ENCODE results near the gene FUT2. TPM values are rescaled to one million over a fixed set of nuclear protein-coding genes. Genes with fewer than 3 reads are reported as not detected.

Gene FUT2
- 1.4 and 4.8 TPM in 2 replicates for total RNA-seq

DNA sequence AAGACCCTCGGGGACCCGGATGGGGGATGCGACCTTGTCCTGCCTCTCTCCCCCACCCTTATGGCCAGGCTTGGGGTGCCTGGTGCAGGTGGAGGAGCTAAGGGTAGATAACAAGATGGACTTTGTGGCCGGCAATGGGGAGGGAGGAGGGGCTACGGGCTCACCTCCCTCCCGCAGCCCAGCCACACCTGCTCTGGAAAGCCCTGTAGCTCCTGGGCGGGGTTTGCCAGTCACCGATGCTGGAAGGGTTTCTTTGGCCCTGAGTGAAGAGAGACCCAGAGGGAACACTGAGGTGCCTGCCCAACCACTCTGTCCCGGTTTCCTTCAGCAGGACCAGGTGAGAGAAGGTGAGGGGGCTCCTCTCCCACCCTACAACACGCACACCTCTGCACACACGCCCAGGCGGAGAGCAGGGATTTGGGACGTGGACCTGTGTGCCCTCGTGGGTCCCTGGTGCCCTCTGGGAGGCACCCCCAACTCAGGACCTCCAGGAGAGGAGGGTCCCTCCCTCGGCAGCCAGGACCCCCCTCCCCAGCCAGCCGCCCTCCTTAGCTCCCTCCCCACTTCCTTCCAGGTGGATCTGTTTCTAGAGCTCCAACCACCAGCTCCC is at the start of gene FUT2:
Gene FUT2, plus strand, starts transcription at position 229 of the 610 bp plus-strand sequence. CDS start 6,986 bp downstream, outside the sequence.

GRCh38 chr19:48646001-48646721 is 49.6 kb upstream of the FUT2 start, which contains the start of gene CA11:
CA11 (minus strand) TSS chr19:48646187; CDS start chr19:48645632, 555 bp downstream.

DNA sequence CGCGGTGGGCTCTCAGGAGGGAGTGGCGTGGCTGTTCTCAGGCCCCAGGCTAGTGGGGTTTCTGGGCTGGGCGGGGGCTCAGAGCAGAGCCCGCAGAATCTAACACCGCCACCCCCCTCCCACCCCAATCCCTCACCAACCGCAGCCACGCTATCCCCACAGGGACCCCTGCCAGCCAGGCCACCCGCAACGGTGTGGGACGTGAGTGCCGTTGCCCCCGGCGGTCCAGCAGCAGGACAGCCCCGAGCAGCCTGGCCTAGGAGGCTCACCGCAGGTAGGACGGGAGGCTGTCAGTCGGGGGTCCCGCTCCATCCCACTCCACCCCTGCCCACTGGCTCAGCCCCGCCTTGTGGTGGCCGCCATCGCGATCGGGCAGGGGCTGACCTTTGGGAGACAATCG is 22.8 kb upstream of the FUT2 start, which contains the start of gene NTN5:
Gene NTN5, minus strand, starts transcription at position 24 of the 400 bp plus-strand sequence. CDS start 2,031 bp downstream, outside the sequence.

DNA sequence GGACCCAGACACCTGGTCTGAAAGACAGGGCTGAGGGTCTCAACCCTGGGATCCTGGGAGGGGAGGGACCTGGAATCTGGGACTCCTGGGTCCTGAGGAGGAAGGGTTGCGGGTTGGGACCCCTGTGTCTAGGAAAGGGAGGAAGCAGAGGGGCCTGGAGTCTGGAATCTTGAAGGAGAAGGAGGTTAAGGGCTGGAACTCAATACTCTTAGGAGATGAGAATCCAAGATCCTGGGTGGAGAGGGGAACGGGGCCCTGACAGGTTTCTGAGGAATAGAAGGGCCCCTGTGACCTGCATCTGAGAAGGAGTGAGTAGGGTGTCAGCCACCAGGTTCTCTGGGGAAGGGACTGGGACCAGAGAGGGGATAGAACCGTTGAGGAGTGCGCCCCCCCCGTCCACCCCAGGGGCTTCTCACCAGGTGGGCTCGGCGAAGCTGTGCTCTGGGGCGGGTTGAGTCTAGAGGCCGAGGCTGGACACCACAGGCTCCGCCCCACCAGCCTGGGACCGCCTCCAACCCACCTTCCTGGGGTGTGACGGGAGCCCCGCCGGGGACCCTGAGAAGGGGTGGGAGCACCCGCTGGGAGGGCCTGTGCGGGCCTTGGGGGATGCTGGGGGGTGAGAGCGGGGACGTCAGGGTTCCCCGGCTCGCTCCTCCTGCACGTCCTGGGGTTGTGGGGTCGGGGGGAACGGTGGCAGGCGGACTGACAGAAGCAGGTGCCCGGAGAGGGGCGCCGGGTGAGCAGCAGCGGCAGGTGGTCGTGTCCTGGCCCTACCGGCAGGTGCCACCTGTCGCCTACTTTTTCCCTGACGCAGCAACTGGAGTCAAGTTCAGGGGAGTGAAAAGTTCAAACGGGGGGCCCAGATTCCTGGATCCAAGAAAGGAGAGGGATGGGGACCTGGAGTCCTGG is 23.7 kb downstream of the FUT2 start, which contains the start of gene MAMSTR:
Gene MAMSTR, minus strand, starts transcription at position 463 of the 909 bp plus-strand sequence. CDS start 694 bp downstream, outside the sequence.

GRCh38 chr19:48740164-48740972 is 44.6 kb downstream of the FUT2 start, which contains the start of gene RASIP1:
RASIP1 (minus strand) TSS chr19:48740610; CDS start chr19:48740282, 328 bp downstream.

GRCh38 chr19:48746738-48747575 is 51.2 kb downstream of the FUT2 start, which contains the start of gene IZUMO1:
IZUMO1 (minus strand) TSS chr19:48746909; CDS start chr19:48745859, 1,050 bp downstream.

DNA sequence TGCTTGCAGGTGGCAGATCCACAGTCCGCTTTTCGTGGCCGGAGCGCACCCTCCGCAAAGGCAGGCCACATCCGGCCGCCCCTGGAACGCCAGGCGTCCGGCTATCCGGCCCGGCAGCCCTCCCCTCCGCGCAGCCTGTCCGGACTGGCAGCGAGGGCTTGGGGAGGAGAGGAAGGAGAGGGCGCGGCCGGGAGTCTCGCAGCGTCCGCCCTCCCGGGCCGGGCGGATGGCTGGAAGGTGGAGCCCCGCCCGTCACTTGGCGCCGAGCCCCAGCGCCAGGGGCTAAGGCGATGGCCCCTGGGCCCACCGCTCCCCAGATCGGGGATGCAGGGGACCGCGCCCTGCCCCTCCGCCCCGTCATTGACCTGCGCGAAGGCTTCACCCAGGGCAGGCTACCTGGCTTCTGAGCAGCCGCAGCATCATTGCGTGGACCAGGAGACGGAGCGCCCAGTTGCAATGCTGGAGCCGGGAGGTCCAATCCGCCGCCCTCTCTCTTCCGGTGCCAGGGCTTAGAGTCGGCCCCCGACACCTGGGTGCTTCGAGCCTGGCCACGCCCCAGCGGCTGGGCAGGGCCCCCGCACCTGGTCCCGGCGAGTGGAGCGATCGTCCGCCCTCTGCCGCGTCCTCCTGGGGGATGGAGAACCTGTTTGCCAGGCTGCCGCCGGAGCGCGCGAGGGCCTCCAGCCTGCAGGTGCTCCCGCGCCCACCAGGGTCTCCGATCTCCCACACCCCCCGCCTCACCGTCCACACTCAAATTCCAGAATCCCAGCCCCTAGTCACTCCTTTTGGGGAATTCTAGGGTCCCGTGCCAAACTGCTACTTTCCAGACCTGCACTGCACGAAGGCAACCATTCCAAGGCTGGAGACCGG is 57.0 kb downstream of the FUT2 start, which contains the start of gene FUT1:
Gene FUT1, minus strand, starts transcription at position 146 of the 870 bp plus-strand sequence. CDS start 1,360 bp downstream, outside the sequence.

DNA sequence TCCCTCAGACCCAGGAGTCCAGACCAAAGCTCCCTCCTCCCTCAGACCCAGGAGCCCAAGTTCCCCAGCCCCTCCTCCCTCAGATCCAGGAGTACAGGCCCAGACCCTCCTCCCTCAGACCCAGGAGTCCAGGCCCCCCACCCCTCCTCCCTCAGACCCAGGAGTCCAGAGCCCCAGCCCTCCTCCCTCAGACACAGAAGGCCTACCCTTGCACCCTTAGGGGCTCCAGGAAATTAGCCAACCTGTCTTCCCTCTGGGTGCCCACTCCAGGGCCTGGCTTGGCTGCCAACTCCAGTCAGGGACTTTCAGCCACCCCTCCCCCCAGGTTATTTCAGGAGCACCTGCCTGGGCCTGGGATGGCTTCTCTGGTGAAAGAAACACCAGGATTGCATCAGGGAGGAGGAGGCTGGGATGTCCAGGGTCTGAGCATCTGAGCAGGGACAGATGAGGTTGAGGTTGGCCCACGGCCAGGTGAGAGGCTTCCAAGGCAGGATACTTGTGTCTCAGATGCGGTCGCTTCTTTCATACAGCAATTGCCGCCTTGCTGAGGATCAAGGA is 59.4 kb downstream of the FUT2 start, which contains the start of gene FGF21:
Gene FGF21, plus strand, starts transcription at position 441 of the 558 bp plus-strand sequence. CDS start 713 bp downstream, outside the sequence.

Other genes starting within 250 kb of the FUT2 start
- gene GRWD1, start 250.0 kb upstream of the FUT2 start, total RNA-seq: 35.2 and 40.9 TPM in 2 replicates
- 0.53 and 0.70 TPM in 2 replicates for gene KCNJ14, start 240.4 kb upstream of the FUT2 start, total RNA-seq
- 18.7 and 23.5 TPM in 2 replicates for gene CYTH2, start 226.6 kb upstream of the FUT2 start, total RNA-seq
- gene LMTK3, start 184.1 kb upstream of the FUT2 start, total RNA-seq: 2.8 and 3.7 TPM in 2 replicates
- gene SULT2B1, start 143.8 kb upstream of the FUT2 start, total RNA-seq: 1.5 and 1.6 TPM in 2 replicates
- not detected in 2 replicates for gene SPACA4, start 89.2 kb upstream of the FUT2 start, total RNA-seq
- 0.08 and 0.23 TPM in 2 replicates for gene FAM83E, start 80.9 kb upstream of the FUT2 start, total RNA-seq
- 2,779 and 2,974 TPM in 2 replicates for gene RPL18, start 76.8 kb upstream of the FUT2 start, total RNA-seq
- gene SPHK2, start 76.5 kb upstream of the FUT2 start, total RNA-seq: 8.7 and 10.3 TPM in 2 replicates
- gene DBP, start 58.6 kb upstream of the FUT2 start, total RNA-seq: 3.0 and 10.3 TPM in 2 replicates
- 1.2 and 1.6 TPM in 2 replicates for gene CA11, start 49.8 kb upstream of the FUT2 start, total RNA-seq
- not detected in 2 replicates for gene NTN5, start 23.0 kb upstream of the FUT2 start, total RNA-seq
- 0.39 and 0.72 TPM in 2 replicates for gene MAMSTR, start 23.8 kb downstream of the FUT2 start, total RNA-seq
- gene RASIP1, start 44.6 kb downstream of the FUT2 start, total RNA-seq: 17.6 and 25.1 TPM in 2 replicates
- gene IZUMO1, start 50.9 kb downstream of the FUT2 start, total RNA-seq: 0.04 and 0.23 TPM in 2 replicates
- gene FUT1, start 56.7 kb downstream of the FUT2 start, total RNA-seq: 7.3 and 11.6 TPM in 2 replicates
- gene FGF21, start 59.6 kb downstream of the FUT2 start, total RNA-seq: not detected in 2 replicates
- 63.9 and 77.8 TPM in 2 replicates for gene BCAT2, start 115.1 kb downstream of the FUT2 start, total RNA-seq
- 0.23 and 1.2 TPM in 2 replicates for gene HSD17B14, start 140.5 kb downstream of the FUT2 start, total RNA-seq
- 7.4 and 11.0 TPM in 2 replicates for gene PLEKHA4, start 172.6 kb downstream of the FUT2 start, total RNA-seq
- 22.4 and 61.8 TPM in 2 replicates for gene PPP1R15A, start 176.4 kb downstream of the FUT2 start, total RNA-seq
- gene TULP2, start 202.8 kb downstream of the FUT2 start, total RNA-seq: not detected in 2 replicates
- 214 and 343 TPM in 2 replicates for gene NUCB1, start 204.3 kb downstream of the FUT2 start, total RNA-seq
- 0.11 and 1.2 TPM in 2 replicates for gene DHDH, start 237.7 kb downstream of the FUT2 start, total RNA-seq